ENCODE data around the gene ST6GALNAC3.

The ST6GALNAC3 gene

GRCh38 chr1:76500116-76500515 is 425.6 kb downstream of the ST6GALNAC3 start:
- DNase-seq (ENCODE audit: low spot score): no peak

GRCh38 chr1:76501136-76501535 is 426.6 kb downstream of the ST6GALNAC3 start:
- DNase-seq (ENCODE audit: low spot score): no peak

GRCh38 chr1:76501586-76502219 is 427.2 kb downstream of the ST6GALNAC3 start:
- no peak for DNase-seq (ENCODE audit: low spot score)

GRCh38 chr1:76503100-76503499 is 428.6 kb downstream of the ST6GALNAC3 start:
- no peak for DNase-seq (ENCODE audit: low spot score)

- DNase-seq (ENCODE audit: low spot score): no peak
Measured at GRCh38 chr1:76503736-76504135, 429.2 kb downstream of the ST6GALNAC3 start.

- DNase-seq (ENCODE audit: low spot score): no peak
Measured at GRCh38 chr1:76507376-76507775, 432.8 kb downstream of the ST6GALNAC3 start.

GRCh38 chr1:76508871-76509270 is 434.3 kb downstream of the ST6GALNAC3 start:
- no peak for DNase-seq (ENCODE audit: low spot score)

GRCh38 chr1:76510672-76511557 is 436.4 kb downstream of the ST6GALNAC3 start:
- no peak for DNase-seq (ENCODE audit: low spot score)

GRCh38 chr1:76511558-76512179 is 437.1 kb downstream of the ST6GALNAC3 start:
- no peak for DNase-seq (ENCODE audit: low spot score)

GRCh38 chr1:76530953-76531352 is 456.4 kb downstream of the ST6GALNAC3 start:
- peak; percentile 24 for DNase-seq (ENCODE audit: low spot score)

GRCh38 chr1:76541618-76542017 is 467.1 kb downstream of the ST6GALNAC3 start:
- no peak for DNase-seq (ENCODE audit: low spot score)

- no peak for DNase-seq (ENCODE audit: low spot score)
Measured at GRCh38 chr1:76542359-76542758, 467.8 kb downstream of the ST6GALNAC3 start.

- no peak for DNase-seq (ENCODE audit: low spot score)
Measured at GRCh38 chr1:76543495-76543894, 468.9 kb downstream of the ST6GALNAC3 start.

GRCh38 chr1:76546354-76546933 is 471.9 kb downstream of the ST6GALNAC3 start:
- DNase-seq (ENCODE audit: low spot score): no peak

GRCh38 chr1:76547916-76548315 is 473.4 kb downstream of the ST6GALNAC3 start:
- no peak for DNase-seq (ENCODE audit: low spot score)

GRCh38 chr1:76548513-76549100 is 474.1 kb downstream of the ST6GALNAC3 start:
- no peak for DNase-seq (ENCODE audit: low spot score)

- DNase-seq (ENCODE audit: low spot score): no peak
Measured at GRCh38 chr1:76554283-76554682, 479.7 kb downstream of the ST6GALNAC3 start.

- no peak for DNase-seq (ENCODE audit: low spot score)
Measured at GRCh38 chr1:76562292-76562691, 487.7 kb downstream of the ST6GALNAC3 start.

- no peak for DNase-seq (ENCODE audit: low spot score)
Measured at GRCh38 chr1:76568573-76569238, 494.2 kb downstream of the ST6GALNAC3 start.

- no peak for DNase-seq (ENCODE audit: low spot score)
Measured at GRCh38 chr1:76571248-76571647, 496.7 kb downstream of the ST6GALNAC3 start.

- DNase-seq (ENCODE audit: low spot score): no peak
Measured at GRCh38 chr1:76572229-76572628, 497.7 kb downstream of the ST6GALNAC3 start.

Measured in SK-N-DZ (cell line).